ENCODE measurements around the gene PROS1.

GRCh38 chr3:93926789-93927188 lies 46.9 kb downstream of the PROS1 start:
- TF ChIP-seq ZNF707 (tag by site-specific recombination; IDR thresholded peaks at IDR 0.05) (no peak), CTCF (tag by site-specific recombination; IDR thresholded peaks at IDR 0.05) (no peak), ZNF248 (tag by site-specific recombination; IDR thresholded peaks at IDR 0.05) (no peak), ZNF692 (tag by site-specific recombination; IDR thresholded peaks at IDR 0.05) (no peak), ZNF274 (IDR thresholded peaks at IDR 0.05; ENCODE audit: low read length) (no peak), ZNF274 (tag by site-specific recombination; IDR thresholded peaks at IDR 0.05; ENCODE audit: borderline replicate concordance) (no peak), ZNF777 (tag by site-specific recombination; IDR thresholded peaks at IDR 0.05; ENCODE audit: borderline replicate concordance) (no peak), ZNF610 (tag by site-specific recombination; IDR thresholded peaks at IDR 0.05; ENCODE audit: borderline replicate concordance) (no peak), ZNF133 (tag by site-specific recombination; IDR thresholded peaks at IDR 0.05) (no peak), TCF7L2 (IDR thresholded peaks at IDR 0.05; ENCODE audit: borderline replicate concordance, low read depth, low read length) (no peak), KLF10 (tag by site-specific recombination; IDR thresholded peaks at IDR 0.05) (no peak)
